T follicular helper cell (primary cell): Measurements from ENCODE around the gene IFRD1.
"Not testable (repeated sequence)": the region's sequence is repeated elsewhere in the genome, so short reads cannot be mapped to it uniquely, and the experiment has no call there.

Source experiments
- DNase-seq: peaks from one replicate; pipeline ENCODE4 v3.0.0-alpha.2; 2020; ENCODE audit warnings: low read depth

IFRD1 gene

DNA sequence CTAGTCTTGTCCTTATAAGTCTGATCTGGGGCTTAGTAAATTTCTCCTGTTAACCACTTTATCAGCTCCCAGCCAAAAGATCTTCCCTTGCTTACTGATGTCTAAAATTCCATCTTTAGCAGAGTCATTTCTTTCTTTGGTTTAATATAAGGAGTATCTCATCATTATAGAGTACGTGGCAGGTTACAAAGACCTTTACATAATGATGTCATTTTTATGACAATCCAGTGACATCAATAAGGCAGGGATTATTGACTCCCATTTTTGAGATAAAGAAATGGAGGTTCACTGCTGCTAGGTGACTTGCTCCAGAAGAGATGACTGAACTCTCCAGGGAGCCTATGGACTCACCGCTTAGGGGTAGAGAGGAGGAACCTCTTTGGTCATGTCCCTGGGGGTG lies 8.1 kb upstream of the IFRD1 start:
- DNase-seq: no peak

- no peak for DNase-seq
These were observed 5.8 kb upstream of the IFRD1 start for GRCh38 chr7:112444505-112444904.

DNA sequence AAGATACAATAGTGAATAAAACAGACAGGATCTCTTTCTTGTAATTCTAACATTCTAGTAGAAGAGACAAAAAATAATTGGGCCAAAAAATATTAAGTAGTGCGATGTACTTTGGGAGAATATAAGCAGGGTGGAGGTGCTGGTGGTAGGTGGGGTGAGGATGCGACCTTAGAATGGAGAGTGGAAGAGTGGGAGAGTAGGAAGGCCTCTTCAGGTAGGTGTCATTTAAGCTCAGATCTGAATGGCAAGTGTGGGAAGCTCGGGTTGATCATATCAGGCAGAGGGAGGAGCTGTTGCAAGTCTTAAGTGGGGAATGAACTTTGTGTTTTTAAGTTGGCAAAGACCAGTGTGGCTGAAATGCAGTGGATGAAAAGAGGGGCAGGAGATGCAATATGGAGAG lies 3.8 kb upstream of the IFRD1 start:
- DNase-seq: no peak

GRCh38 chr7:112447406-112447805 lies 2.9 kb upstream of the IFRD1 start:
- no peak for DNase-seq

DNA sequence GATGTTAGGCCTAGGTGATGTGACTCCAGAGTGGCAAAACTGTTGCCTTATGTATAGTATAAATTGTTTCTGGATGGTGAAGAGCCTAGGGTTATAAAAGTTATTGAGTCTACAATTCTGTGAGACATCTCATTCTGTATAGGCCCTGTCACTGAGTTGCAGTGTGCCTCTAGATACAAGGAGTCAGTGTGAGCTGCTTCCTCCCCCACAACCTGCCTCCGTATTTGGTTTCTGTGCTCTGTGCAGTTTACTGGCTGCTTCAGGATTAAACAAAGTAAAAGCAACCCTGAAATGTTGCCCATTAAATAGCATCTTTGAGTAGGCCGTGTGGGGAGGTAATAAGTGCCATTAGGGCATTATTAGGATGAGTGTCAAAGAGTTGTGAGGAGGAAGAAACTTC lies 1.9 kb upstream of the IFRD1 start:
- DNase-seq: no peak

GRCh38 chr7:112448891-112449290 lies 1.4 kb upstream of the IFRD1 start:
- DNase-seq: no peak

DNA sequence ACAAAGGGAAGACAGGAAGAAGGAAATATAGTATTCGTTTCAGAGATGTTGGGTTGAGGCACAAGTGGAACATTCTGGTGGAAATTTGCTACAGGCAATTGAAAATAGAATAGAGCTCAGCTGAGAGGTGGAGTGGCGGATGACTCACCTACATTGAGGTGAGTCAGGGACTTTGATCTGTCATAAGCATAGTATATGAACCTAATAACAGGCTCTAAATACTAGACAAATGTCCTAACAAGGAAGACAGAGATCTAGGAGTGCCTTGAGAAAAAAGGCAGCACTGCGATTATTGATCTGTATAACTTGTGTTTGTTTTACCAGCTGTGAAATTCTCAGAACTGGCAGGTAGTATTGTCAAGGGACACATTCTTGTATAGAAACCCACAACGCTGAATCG lies 907 bp upstream of the IFRD1 start:
- peak; percentile 43 for DNase-seq

DNA sequence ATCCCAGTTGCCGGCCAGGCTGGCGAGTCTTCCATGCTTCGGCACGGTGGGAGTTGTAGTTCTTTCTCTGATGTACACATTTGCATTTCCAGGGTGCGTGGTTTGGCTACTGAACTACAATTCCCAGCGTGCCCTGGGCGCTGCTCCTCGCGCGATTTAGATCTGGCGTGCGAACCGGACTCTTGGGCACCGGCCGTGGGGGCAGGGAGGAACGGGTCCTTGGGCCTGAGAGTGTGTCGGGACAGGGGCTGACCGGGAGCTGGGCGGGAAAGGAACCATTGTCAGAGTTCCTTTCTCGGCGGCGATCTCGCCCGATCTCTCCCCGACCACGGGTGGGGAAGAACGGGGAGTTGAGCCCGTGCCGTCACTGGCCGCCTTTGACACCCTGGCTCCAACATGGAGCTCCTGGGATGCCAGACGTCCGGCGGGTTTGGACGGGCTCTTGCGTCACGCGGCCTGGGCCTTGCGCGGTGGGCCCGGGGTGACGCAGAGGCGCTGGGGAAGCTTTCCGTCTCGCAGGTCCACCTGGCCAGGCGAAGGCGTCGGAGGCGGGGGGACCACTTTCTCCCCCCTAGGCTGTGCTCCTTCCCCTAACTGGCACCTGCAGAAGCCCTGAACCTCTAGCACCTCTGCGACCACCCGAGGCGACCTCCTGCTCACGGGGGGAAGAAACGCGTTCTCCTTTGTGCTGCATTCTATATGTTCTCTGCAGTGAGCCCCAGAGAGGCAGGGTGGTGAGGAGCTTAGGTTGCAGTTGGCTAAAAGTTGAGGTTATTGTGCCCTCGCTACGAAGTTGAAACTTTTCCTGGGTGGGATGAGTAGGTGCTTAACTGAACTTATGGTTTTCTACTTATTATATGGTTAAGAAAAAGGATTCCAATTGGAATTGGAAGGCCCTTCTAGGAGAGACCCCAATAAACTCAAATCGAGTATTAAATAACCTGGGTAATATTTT lies 824 bp downstream of the IFRD1 start:
- DNase-seq: peak; percentile 81

- no peak for DNase-seq
These were observed 2.0 kb downstream of the IFRD1 start for GRCh38 chr7:112452102-112452888.

GRCh38 chr7:112453505-112454171 lies 3.4 kb downstream of the IFRD1 start:
- DNase-seq: no peak

- not testable (repeated sequence) for DNase-seq
These were observed 3.9 kb downstream of the IFRD1 start for GRCh38 chr7:112454191-112454590.

- DNase-seq: no peak
These were observed 9.4 kb downstream of the IFRD1 start for GRCh38 chr7:112459645-112460044.

DNA sequence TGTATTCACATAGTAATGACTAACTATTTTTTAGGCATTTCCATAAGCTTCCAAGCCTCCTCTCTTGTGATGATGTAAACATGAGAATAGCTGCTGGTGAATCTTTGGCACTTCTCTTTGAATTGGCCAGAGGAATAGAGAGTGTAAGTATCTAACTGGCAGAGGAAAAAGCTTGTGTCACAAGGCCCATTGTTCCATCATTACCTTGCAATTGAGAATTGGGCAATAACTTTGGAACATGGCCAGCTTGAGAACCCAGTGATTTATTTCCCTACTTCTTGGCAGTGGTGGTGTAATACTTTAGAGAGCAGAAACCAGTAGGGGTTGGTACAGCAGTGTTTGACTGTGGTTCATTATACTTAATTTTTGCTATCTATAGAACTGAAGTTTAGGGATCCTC lies 12.0 kb downstream of the IFRD1 start:
- no peak for DNase-seq

GRCh38 chr7:112467867-112468266 lies 17.6 kb downstream of the IFRD1 start:
- no peak for DNase-seq

DNA sequence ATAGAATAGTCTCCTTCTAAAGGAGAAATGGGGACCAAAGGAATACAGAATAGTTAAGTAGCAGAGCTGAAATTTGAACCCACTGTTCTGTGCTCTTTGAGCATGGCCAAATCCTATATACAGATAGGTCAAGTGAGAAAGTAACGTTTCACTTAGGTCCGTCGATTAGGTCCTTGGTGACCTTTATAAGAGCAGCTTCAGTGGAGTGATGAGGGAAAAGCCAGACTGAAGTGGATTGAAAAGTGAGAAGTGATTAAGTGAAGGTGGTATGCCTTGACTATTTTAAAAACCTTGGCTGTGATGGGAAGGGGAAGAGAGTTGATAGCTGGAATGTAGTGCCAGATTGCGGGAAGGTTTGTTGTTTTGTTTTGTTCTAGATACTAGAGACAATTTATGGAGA lies 19.9 kb downstream of the IFRD1 start:
- DNase-seq: no peak

DNA sequence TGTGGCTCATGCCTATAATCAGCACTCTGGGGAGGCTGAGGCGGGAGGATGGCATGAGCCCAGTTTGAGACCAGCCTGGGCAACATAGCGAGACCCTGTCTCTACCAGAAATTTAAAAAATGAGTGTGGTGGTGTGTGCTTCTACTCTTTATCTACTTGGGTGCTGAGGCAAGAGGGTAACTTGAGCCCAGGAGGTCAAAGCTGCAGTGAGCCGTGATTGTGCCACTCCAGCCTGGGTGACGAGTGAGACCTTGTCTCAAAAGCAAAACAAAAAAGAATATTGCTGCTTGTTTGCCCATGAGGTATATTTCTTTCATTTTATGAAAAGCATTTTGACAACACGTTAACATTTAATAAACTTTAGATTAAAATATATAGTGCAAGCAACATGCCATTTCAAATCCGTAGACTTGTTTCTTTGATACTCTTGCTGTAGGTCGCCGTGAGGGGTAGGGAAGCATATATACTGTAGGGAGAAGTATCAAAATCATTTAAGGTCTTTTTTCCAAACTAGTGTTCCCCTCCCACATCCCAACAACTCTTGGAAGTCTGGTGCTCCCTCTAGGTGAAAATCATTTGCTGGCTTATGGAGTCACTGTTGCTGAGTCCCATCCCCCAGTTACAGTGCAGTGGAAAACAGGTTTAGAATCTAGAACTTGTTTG lies 26.3 kb downstream of the IFRD1 start:
- no peak for DNase-seq

DNA sequence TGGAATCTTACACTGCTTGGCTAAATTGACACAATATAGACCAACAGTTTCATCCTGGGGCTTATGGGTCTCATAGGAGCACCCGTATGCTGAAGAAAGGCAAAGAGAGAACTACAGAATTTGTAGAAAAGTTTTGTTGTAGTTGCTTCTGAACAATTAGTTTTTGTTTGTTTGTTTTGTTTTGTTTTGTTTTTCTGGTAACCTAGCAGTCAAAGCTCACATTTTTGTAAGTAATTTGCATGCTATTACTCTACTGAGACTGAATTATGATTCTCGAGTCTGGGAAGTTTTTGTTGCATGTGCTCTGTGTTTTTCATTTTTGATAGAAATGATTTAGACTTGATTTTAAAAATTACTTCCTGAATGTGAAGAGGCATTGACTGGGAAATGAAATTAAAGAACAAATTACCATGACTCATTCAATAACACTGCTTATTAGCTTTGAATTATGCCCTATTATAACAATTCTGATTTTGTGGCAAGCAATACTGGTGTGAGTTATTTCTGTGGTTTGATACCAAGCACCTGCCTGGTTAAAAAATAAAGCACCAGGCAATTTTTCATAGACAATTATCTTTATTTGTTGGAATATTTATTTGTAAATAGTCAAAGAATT lies 31.0 kb downstream of the IFRD1 start:
- no peak for DNase-seq

DNA sequence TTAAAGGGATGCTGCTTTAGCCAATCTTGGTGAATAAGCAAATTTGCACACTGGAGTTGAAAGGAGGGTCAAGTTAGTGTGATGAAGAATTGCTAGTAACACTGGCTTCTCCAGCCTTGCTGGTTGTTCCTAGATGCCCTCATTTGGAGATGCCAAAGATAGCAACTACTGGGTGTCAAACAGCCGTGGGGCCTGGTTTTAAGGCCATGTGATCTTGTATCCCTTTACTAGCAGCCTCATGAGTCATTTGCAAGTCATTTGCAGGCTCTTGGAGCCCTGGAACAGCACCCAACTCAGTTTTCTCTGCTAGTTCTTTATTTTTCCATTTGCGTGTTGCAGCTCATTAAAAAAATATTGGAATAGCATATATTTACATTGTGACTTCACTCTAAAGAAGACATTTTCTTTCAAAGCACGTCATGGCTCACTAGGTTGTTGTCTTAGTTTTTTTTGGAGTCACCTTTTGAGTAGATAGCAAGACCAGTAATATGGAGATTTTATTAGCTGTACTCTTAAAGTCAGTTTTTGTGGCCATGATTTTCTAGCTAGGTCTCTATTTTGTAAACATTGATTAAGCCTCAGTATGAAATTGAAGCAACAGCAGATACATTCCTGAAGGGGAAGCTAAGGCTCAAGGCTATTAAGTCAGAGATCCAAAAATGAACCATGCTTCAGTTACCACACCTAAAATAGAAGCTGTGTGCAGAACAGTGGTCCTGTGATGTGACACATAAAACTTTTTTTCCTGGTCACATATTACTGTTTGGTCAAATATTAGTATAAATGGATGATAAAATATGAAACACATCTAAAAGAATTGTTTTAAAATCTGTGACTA lies 31.8 kb downstream of the IFRD1 start:
- DNase-seq: no peak

GRCh38 chr7:112484671-112485167 lies 34.5 kb downstream of the IFRD1 start:
- DNase-seq: no peak

DNA sequence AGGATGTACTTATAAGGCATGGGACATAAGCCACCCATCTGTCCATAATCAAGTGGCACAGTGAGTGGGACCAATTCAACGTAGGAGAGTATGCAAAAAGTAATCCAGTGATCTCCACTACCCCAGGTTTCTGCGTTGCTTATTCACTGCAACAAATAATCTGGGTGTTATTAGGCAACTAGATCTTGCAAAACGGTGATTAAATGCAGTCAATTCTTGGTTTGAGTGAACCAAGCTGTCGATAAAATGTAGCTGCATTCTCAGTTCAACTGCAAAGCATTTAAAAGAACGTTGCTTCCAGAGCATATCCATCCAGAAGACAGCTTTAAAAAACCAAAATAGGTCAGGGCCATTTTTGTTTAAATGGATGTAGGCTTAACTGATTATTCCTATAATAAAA lies 35.5 kb downstream of the IFRD1 start:
- no peak for DNase-seq
